Spleen (tissue), 11 donors: ENCODE results near the gene CEP112. TPM values are rescaled to one million over a fixed set of nuclear protein-coding genes. Genes with fewer than 3 reads are reported as not detected.

Experiments used
- DNase-seq: peaks from one replicate; pipeline ENCODE4 v3.0.0-alpha.2; 2020
- H3K27ac ChIP-seq, 8 donors: fragments of 200-600 bp; sonication (generic) in 7 of 8; 1 replicate in 4 of 8; 2 replicates in 4 of 8; pipeline versions ENCODE4 v1.5.0 to v1.8.0; 2016 to 2021; ENCODE audit warnings: inconsistent platforms in 4 of 8, mild to moderate bottlenecking in 4 of 8, moderate library complexity in 1 of 8
- H3K27me3 ChIP-seq, 7 donors: fragments of 200-600 bp; sonication (generic) in 6 of 7; replicated peaks in 1 of 7; 1 replicate in 4 of 7; 2 replicates in 3 of 7; pipeline versions ENCODE4 v1.5.0 to v1.8.0; 2016 to 2021; ENCODE audit warnings: inconsistent platforms in 3 of 7, mild to moderate bottlenecking in 1 of 7
- H3K36me3 ChIP-seq, 6 donors: fragments of 200-600 bp; sonication (generic) in 5 of 6; 1 replicate in 4 of 6; 2 replicates in 2 of 6; pipeline versions ENCODE4 v1.5.0 to v1.8.0; 2016 to 2021; ENCODE audit warnings: inconsistent platforms in 2 of 6
- H3K4me1 ChIP-seq, 6 donors: fragments of 200-600 bp; sonication (generic) in 5 of 6; 1 replicate in 3 of 6; 2 replicates in 3 of 6; pipeline versions ENCODE4 v1.5.0 to v1.8.0; 2016 to 2021; ENCODE audit warnings: inconsistent platforms in 3 of 6
- H3K4me3 ChIP-seq, 8 donors: fragments of 200-600 bp; sonication (generic) in 7 of 8; 1 replicate in 4 of 8; 2 replicates in 4 of 8; pipeline versions ENCODE4 v1.5.0 to v1.8.0; 2016 to 2021; ENCODE audit warnings: inconsistent platforms in 4 of 8, mild to moderate bottlenecking in 4 of 8, moderate library complexity in 2 of 8
- H3K9me3 ChIP-seq, 8 donors: fragments of 200-600 bp; sonication (generic) in 7 of 8; 1 replicate in 4 of 8; 2 replicates in 4 of 8; pipeline versions ENCODE4 v1.5.0 to v1.8.0; 2016 to 2021; ENCODE audit warnings: inconsistent platforms in 4 of 8
- POLR2A ChIP-seq, 3 donors: fragments of 450-650 bp; IDR thresholded peaks; one replicate each; pipeline ENCODE4 v1.5.1; 2017; ENCODE audit warnings: antibody characterized with exemption in 3 of 3, mild to moderate bottlenecking in 1 of 3
- POLR2AphosphoS5 ChIP-seq, 3 donors: sonication (generic); formaldehyde crosslinking; IDR thresholded peaks; one replicate each; pipeline ENCODE4 v1.5.1; 2017; ENCODE audit warnings: antibody characterized with exemption in 3 of 3
- WGBS, 5 donors: extraction: QIAGEN DNeasy Blood & Tissue Kit in 3 of 5; methylation state at CpG; one replicate each; pipeline versions ENCODE4 v1.1.5 to v1.1.7; 2013 to 2018; 5-methylcytosine and 5-hydroxymethylcytosine counted together
- intact Hi-C: fragments of 100-400 bp; cut with DNase I; formaldehyde crosslinking; loops from one replicate; pipeline ENCODE4 v1.15.0; 2023; ENCODE audit warnings: low total_unique reads
- polyA plus RNA-seq, 3 donors: library from polyadenylated mRNA; stranded (reverse); fragments of 200-250 nt; gene quantifications; one replicate each; pipeline ENCODE4 v1.2.1, GENCODE V29; 2013
- total RNA-seq, 7 donors: library from RNA; depleted of rRNA in 3 of 7; stranded (reverse); fragments of >200 nt in 3 of 7; fragmentation: NEBNext Ultra II Directional in 4 of 7; extraction: Animal tissue kit (Norgen Biotek cat#: 25700) in 4 of 7; gene quantifications; one replicate each; pipeline versions ENCODE4 v1.1.0 to v1.2.1, GENCODE V29; 2016 to 2021
- TF ChIP-seq, protein P1 (sequence below), 11 experiments: fragments of 200-600 bp in 7 of 11; fragments of 450-650 bp in 4 of 11; sonication (generic) in 4 of 11; IDR thresholded peaks in 8 of 11; conservative IDR thresholded peaks in 3 of 11; 1 replicate in 7 of 11; 2 replicates in 4 of 11; pipeline versions ENCODE4 v1.4.0 to v1.8.0; 2016 to 2021; ENCODE audit warnings: antibody characterized with exemption in 11 of 11, inconsistent platforms in 4 of 11, mild to moderate bottlenecking in 1 of 11
- donor health status: healthy with polysubstance abuse.
- donor health status: DM: no; HTN: no; CAD: no; lungs with moderate emphysema.
- donor health status: DM: no; HTN: no; CAD: no.
- donor health status: Bipolar disorder and iron deficiency.
- donor health status: healthy.
- donor health status: DM: no; HTN: no; CAD: no.
- donor health status: DM: yes; HTN: yes; CAD: no.

Gene CEP112
- total and polyA plus RNA-seq, 10 donors, result 3.1 to 31.0 (median 16.8) TPM

DNA sequence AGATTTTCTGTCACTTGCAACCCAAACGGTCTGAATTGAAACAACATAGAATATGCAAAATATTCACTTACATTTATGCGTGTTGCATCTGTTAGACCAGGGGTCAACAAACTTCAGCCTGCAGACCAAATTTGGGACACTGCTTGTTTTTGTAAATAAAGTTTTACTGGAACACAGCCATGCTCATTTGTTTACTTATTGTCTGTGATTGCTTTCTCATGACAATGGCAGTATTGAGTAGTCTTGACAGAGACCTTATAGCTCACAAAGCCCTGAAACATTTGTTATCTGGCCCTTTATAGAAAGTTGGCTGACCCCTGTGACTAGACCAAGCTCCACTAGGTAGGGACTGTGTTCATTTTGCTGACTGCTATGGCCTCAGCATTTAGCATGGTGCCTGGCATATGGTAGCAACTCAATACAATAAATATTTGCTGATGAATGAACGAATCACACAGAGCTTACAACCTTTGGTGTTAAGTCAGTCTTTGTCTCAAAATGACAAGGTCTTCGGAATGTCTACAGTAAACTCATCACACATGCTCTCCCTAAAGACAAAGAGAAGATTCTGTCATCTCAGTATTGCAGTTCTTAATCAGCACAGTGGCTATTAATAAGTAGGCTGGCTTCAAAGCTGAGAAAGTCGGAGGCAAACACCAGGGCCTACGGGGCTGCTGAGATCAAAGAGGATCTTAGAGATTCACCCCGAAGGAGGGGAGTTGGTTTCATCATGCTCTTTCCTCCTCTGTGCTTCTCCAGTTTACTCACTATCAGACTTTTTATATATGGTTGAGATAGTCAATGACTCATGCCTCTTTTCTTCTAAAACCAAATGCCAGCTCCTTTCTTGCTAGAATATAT, 535.3 kb downstream of the CEP112 start:
- H3K9me3 ChIP-seq, result no peaks in the 10 kb centered on the region
- no peak overlapping the region for H3K27ac ChIP-seq
- no peaks in the 10 kb centered on the region for H3K4me1 ChIP-seq
- H3K27me3 ChIP-seq, result no peaks in the 10 kb centered on the region
- TF ChIP-seq POLR2A (IDR thresholded peaks at IDR 0.05) (no peak), POLR2AphosphoS5 (IDR thresholded peaks at IDR 0.05) (no peak)
- TF ChIP-seq, protein P1, sequence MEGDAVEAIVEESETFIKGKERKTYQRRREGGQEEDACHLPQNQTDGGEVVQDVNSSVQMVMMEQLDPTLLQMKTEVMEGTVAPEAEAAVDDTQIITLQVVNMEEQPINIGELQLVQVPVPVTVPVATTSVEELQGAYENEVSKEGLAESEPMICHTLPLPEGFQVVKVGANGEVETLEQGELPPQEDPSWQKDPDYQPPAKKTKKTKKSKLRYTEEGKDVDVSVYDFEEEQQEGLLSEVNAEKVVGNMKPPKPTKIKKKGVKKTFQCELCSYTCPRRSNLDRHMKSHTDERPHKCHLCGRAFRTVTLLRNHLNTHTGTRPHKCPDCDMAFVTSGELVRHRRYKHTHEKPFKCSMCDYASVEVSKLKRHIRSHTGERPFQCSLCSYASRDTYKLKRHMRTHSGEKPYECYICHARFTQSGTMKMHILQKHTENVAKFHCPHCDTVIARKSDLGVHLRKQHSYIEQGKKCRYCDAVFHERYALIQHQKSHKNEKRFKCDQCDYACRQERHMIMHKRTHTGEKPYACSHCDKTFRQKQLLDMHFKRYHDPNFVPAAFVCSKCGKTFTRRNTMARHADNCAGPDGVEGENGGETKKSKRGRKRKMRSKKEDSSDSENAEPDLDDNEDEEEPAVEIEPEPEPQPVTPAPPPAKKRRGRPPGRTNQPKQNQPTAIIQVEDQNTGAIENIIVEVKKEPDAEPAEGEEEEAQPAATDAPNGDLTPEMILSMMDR (IDR thresholded peaks at IDR 0.05 in 8 of 11, conservative IDR thresholded peaks at IDR 0.05 in 3 of 11), result no peak
- DNase-seq, result no peak
- H3K4me3 ChIP-seq, result no peak overlapping the region
- WGBS, 5 donors, result 48 to 85% (median 61%) methylated on average over 7 of the region's 7 CpGs
- no peaks in the 10 kb centered on the region for H3K36me3 ChIP-seq
- intact Hi-C loops, result no loop called here

DNA sequence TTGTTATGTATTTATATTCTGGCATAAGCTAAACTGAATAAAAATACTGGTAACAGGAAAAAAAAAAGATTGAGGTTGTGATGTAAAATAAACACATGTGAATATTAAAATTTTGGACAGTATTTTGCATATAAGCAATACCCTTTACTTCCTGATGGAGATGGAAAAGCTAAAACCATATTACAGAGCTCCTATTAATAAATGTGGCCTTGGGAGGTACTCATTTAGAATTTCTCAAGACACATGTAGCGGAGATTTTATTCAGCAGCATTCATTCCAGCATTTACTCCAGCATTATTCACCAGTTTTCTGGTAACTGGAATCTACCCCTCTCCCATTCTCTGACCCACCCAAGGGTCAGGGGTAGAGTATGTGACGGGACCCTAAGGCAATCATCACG, 536.2 kb downstream of the CEP112 start:
- no peak for DNase-seq
- intact Hi-C loops, result no loop called here
- WGBS, 5 donors, result 64 to 98% (median 95%) methylated on average over 3 of the region's 3 CpGs
- no peak overlapping the region for H3K27ac ChIP-seq
- H3K36me3 ChIP-seq, result no peaks in the 10 kb centered on the region
- no peaks in the 10 kb centered on the region for H3K4me1 ChIP-seq
- H3K27me3 ChIP-seq, result no peaks in the 10 kb centered on the region
- no peak overlapping the region for H3K4me3 ChIP-seq
- no peaks in the 10 kb centered on the region for H3K9me3 ChIP-seq
- TF ChIP-seq POLR2A (IDR thresholded peaks at IDR 0.05) (no peak), POLR2AphosphoS5 (IDR thresholded peaks at IDR 0.05) (no peak)
- TF ChIP-seq, protein P1 (IDR thresholded peaks at IDR 0.05 in 8 of 11, conservative IDR thresholded peaks at IDR 0.05 in 3 of 11), result no peak

DNA sequence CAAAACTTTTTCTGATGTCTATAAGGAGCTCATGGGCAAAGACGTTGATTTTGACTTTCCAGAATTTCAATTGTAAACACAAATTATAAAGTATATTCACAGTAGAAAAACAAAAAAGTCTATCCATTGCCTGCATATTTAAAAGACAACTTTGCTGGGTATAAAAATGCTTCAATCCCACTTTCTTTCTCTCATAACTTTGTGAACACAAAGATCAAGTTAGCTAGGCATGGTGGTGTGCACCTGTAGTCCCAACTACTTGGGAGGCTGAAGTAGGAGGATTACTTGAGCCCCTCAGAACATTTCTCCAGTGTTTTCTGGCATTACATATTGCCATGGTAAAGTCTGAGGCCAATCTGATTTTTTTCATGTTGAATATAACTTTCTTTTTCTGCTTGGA, 547.4 kb downstream of the CEP112 start:
- Histone ChIP-seq H3K27me3 (no peaks in the 10 kb centered on the region), H3K36me3 (no peaks in the 10 kb centered on the region), H3K4me1 (no peaks in the 10 kb centered on the region), H3K4me3 (no peak overlapping the region), H3K9me3 (peaks cover 0 to 43% (median 20%) of the 10 kb centered on the region in 8 donors), H3K27ac (no peak overlapping the region)
- intact Hi-C loops, result no loop called here
- no peak for TF ChIP-seq POLR2A (IDR thresholded peaks at IDR 0.05)
- 82 to 93% (median 88%) methylated on average over 1 of the region's 1 CpG for WGBS, 5 donors
- no peak for DNase-seq

DNA sequence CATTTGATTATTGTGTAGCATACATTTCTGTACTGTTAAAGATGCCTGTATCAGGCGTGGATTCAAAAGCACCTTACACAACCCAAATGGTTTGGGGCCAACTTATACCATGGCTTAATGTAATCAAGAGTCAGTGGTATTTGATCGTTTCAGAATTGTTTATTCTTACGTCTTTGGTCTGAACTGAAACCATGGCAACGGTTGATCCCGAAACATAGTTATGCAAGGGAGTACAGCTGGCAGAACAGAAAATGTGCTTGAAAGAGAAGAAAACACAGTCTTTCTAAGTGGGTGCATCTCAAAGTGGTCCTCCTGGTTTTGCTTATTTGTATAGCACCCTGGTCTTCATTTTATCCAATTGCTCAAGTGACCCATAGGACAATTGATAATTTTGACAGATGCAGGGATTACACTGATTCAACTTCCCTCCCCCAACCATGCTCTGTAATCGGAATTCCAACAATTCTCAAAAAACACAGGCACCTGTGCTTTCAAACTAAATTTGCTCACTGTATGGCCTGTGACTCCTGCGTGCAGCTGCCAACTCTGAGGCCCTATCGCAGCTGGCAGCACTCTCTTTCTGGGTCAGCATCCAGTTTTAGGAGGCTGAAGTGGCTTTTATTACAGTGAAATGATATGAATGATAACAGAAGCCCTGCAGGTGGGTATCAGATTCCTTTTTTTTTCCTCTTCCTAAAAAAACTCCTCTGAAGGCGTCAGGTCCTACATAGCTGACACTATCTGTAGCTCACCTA, 553.5 kb downstream of the CEP112 start:
- 71 to 80% (median 76%) methylated on average over 9 of the region's 9 CpGs for WGBS, 5 donors
- Histone ChIP-seq H3K9me3 (peaks cover 0 to 17% (median 3%) of the 10 kb centered on the region in 8 donors), H3K27ac (peak overlapping the region in 1 of 8 donors; percentile 35), H3K4me3 (no peak overlapping the region), H3K4me1 (no peaks in the 10 kb centered on the region), H3K36me3 (no peaks in the 10 kb centered on the region), H3K27me3 (no peaks in the 10 kb centered on the region)
- intact Hi-C loops, result no loop called here
- TF ChIP-seq POLR2AphosphoS5 (IDR thresholded peaks at IDR 0.05) (no peak), POLR2A (IDR thresholded peaks at IDR 0.05) (no peak)
- TF ChIP-seq, protein P1 (IDR thresholded peaks at IDR 0.05 in 8 of 11, conservative IDR thresholded peaks at IDR 0.05 in 3 of 11), result no peak
- no peak for DNase-seq
